Cardiac fibroblast (primary cell): ENCODE results near the gene HDAC2.
"Not testable (repeated sequence)": the region's sequence is repeated elsewhere in the genome, so short reads cannot be mapped to it uniquely, and the experiment has no call there.

ENCODE experiments used
- DNase-seq, 2 donors: peaks; one replicate each; pipeline versions ENCODE4 v3.0.0 to v3.0.0-alpha.2; 2010; ENCODE audit warnings: low read depth in 2 of 2
- H3K4me3 ChIP-seq, 2 donors: replicated peaks in 1 of 2; 1 replicate in 1 of 2; 2 replicates in 1 of 2; pipeline ENCODE4 v1.5.1; 2011; ENCODE audit warnings: low read depth in 2 of 2, low read length in 2 of 2, mild to moderate bottlenecking in 2 of 2, moderate library complexity in 1 of 2
- TF ChIP-seq, protein P1 (sequence below): IDR thresholded peaks from one replicate; pipeline ENCODE4 v1.5.1; 2011; ENCODE audit warnings: low read depth, mild to moderate bottlenecking, low read length, inconsistent platforms

The HDAC2 gene

DNA sequence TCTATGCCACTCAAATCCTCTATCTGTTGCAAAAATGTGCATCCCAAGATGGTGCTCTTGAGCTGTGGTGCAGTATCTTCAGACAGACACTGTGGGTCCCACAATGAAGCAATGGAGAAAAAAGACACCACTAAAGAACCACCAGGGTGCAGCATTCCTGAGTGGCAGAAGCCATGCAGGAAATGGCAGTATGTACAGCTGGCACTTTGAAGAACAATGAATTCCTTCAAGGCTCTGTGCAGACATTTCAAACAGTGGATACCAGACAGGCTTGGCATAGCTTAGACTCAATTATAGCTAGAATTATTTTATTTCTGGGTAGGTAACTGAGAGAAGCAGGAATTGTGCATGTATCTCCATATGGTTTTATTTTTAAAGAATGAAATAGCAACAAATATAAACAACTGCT, 24.0 kb upstream of the HDAC2 start:
- TF ChIP-seq, protein P1, sequence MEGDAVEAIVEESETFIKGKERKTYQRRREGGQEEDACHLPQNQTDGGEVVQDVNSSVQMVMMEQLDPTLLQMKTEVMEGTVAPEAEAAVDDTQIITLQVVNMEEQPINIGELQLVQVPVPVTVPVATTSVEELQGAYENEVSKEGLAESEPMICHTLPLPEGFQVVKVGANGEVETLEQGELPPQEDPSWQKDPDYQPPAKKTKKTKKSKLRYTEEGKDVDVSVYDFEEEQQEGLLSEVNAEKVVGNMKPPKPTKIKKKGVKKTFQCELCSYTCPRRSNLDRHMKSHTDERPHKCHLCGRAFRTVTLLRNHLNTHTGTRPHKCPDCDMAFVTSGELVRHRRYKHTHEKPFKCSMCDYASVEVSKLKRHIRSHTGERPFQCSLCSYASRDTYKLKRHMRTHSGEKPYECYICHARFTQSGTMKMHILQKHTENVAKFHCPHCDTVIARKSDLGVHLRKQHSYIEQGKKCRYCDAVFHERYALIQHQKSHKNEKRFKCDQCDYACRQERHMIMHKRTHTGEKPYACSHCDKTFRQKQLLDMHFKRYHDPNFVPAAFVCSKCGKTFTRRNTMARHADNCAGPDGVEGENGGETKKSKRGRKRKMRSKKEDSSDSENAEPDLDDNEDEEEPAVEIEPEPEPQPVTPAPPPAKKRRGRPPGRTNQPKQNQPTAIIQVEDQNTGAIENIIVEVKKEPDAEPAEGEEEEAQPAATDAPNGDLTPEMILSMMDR: peak; percentile 85
- DNase-seq: peak; percentile 91 to 97
- no peak overlapping the region for H3K4me3 ChIP-seq

DNA sequence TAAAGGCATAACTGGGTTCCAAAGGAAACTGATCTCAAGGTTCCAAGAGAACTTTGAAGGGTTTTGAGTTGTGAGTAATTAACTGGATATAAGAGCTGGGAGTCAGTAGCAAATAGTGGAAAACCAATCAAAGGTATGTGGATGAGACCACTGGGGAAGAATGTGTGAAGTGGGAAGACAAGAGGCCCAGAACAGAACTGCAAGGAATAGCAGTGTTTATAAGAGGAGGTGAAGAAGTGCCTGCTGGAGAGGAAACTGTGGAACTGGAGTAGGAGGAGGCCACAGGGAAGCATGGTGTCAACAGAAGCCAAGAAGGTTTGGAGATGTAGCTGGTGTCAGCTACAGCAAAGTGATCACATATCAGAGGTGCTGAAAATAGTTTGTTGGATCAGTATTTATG, 18.7 kb upstream of the HDAC2 start:
- H3K4me3 ChIP-seq: no peak overlapping the region
- no peak for DNase-seq
- TF ChIP-seq, protein P1: no peak

DNA sequence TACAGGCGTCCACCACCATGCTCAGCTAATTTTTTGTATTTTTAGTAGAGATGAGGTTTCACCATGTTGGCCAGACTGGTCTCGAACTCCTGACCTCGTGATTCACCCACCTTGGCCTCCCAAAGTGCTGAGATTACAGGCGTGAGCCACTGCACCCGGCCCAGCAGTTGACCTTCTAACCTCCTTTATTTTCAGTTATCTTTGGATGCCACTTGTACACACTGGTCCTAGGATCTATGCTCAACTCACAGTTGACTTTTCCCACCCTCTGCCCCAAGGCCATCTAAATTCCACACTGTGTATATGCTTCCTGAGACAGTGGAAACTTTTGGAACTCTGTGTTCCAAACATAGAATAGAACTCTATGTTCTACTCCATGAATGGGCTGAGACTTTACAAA, 11.7 kb upstream of the HDAC2 start:
- H3K4me3 ChIP-seq, DNase-seq: not testable (repeated sequence)

DNA sequence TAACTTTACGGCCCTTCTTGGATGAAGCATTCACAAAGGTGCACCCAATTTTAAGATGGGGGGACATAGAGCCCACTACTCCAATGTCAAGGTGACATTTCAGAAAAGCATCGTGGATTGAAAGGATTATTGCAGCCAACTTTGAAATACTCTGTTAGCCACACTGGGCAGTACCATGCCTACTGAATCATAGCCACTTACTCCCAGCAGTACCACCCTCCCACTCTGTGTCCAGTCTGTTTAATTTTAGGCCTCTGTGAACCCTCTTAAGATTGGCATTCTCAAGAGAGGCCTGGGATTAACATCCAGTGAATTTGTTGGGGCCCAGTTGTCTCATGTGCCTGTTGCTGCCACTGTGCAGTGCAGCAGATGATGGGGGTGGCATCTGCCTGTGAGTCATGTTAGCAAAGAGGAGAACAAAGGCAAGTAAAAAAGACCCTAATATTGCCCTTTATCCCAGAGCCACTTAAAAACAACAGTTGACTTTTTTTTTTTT, 11.2 kb upstream of the HDAC2 start:
- H3K4me3 ChIP-seq: no peak overlapping the region
- TF ChIP-seq, protein P1: no peak
- no peak for DNase-seq

DNA sequence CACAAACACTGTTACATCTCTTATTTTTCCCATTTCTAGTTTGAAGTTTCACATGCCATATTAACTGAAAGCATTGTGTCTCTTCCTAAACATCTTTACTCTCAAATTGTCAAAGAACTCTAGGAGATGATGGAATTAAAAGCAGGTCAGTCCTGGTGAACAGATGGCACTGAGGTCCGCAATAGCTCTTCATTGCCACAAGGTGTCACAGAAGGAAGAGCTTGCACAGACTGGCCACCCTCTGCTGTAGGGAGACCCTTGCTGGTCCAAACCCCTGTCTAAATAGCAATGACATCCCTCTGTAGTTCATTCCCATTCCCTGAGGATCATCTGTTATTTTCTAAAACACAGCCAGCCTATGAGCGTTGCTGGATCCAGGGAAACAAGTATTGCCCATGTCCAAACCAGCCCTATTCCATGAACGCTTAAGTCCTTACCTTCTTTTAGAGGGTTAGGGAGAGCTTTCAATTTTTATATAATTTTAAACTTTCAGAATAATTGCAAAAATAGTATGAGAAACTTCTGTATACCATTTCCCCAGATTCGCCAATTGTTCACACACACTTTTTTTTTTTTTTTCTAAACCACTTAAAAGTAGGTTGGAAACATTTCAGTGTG, 10.1 kb upstream of the HDAC2 start:
- TF ChIP-seq, protein P1: peak; percentile 59
- DNase-seq: peak; percentile 37 to 47
- H3K4me3 ChIP-seq: no peak overlapping the region

DNA sequence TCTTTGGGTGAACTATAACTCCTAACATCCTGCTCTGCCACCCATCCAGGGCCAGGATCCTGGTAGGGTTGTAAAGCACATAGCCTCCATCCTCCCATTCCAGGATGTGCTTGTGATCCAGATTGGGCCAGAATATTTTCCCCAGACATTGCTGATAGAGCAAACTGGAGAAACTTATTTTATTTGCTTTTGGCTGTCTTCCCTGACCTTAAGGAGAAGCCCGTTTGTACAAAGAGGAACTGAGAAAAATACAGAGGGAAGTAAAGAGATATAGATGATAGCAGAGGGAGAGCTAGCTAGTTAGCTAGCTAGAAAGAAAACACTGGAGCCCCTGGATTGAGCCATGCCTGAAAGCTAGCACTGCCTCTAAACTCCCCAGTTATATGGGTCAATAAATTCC, 9.0 kb upstream of the HDAC2 start:
- H3K4me3 ChIP-seq: no peak overlapping the region
- DNase-seq: no peak
- TF ChIP-seq, protein P1: no peak

DNA sequence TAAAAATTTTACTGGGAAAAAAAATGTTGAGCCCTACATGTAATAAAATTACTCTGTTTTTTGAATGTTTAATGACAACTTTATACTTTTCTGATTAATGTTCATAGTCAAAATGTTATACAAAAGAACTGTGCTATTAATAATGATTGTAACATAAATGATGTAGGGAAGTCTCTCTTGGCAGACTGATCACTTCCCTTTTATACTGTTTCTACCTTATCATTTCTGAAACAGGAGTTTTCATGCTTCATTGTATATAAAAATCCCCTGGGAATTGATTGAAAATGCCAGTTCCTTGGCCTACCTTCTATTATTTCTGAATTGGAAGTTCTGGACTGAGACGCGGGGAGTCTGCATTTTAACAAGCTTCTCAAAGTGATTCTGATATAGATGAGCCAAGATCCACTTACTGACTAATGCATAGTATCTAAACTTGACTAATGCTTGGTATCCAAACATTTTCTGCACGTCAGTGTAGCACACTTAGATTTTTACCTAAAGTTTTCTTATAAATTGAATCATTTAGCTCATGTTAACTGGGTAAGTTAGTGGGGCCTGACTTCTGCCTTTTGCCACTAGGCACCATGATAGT, 7.2 kb upstream of the HDAC2 start:
- no peak overlapping the region for H3K4me3 ChIP-seq
- DNase-seq: peak in 1 of 2 donors; percentile 47
- TF ChIP-seq, protein P1: no peak
